Measurements from ENCODE around the gene CDK11A. TPM values are rescaled to one million over a fixed set of nuclear protein-coding genes. Genes with fewer than 3 reads are reported as not detected.
"Not testable (repeated sequence)": the region's sequence is repeated elsewhere in the genome, so short reads cannot be mapped to it uniquely, and the experiment has no call there.

Gene CDK11A
- total and polyA plus RNA-seq, 5 donors from 2014 or later, result 10.2 to 212 (median 15.6) TPM

DNA sequence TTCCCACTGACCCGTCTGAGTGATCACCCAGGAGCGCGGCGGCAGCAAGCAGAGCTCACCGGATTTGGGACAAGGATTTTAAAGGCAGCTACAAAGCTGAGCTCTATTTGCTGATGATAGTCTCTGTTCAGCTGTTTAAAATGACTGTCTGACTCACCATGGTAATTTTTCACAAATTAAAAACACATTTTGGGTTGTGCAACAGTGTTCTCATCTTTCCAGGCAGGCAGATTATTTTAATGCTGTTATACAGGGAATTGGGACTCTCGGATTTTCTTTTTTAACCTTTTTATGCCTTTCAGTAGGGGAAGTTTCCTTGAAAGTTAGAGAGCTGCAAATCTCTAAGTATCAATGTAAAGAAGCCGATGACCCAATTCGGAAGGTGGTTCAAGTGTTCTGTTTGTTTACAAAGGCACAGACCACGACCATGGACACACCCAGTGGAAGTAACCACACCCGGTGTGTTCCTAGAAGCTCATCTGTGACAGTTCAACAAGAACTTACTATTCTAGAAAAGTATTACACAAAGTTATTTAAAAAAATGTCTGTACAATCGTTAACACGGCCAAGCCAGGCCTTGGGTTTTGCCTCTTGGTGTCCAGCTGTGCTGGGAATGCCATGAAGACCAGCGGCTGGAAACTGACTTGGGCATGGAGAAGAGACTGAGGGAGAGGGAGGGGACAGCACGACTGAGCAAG is 4.3 kb upstream of the CDK11A start:
- Histone ChIP-seq H3K4me3 (ENCODE audit: low read depth, low read length) (peak overlapping the region; percentile 64), H3K36me3 (ENCODE audit: control insufficient read depth, insufficient read depth, low read length) (peaks cover 23% of the 10 kb centered on the region), H3K27ac (ENCODE audit: insufficient read depth, low read length, poor library complexity, severe bottlenecking) (peak overlapping the region; percentile 62), H3K4me1 (ENCODE audit: control insufficient read depth, insufficient read depth, low read length, poor library complexity, severe bottlenecking) (peaks cover 13% of the 10 kb centered on the region)
- H3K9me3 ChIP-seq (ENCODE audit: control insufficient read depth in 2 of 2, low read length in 2 of 2); H3K27me3 Mint-ChIP-seq; H3K36me3 Mint-ChIP-seq; H3K27me3 ChIP-seq (ENCODE audit: control insufficient read depth, insufficient read depth, low read length); H3K9me3 Mint-ChIP-seq: not testable (repeated sequence)
- H3K4me1 Mint-ChIP-seq, result peaks cover 7 to 26% (median 16%) of the 10 kb centered on the region in 4 donors
- DNase-seq, result peak in 2 of 3 donors; percentile 66 to 94
- peak overlapping the region; percentile 74 to 86 (median 79) for H3K4me3 Mint-ChIP-seq
- peak overlapping the region; percentile 94 to 100 (median 95) for H3K27ac Mint-ChIP-seq
- peak; percentile 48 to 58 for ATAC-seq (ENCODE audit: low read depth in 2 of 2)

GRCh38 chr1:1727131-1727651 is 3.0 kb upstream of the CDK11A start:
- peaks cover 7 to 26% (median 16%) of the 10 kb centered on the region in 4 donors for H3K4me1 Mint-ChIP-seq
- Histone ChIP-seq H3K36me3 (ENCODE audit: control insufficient read depth, insufficient read depth, low read length) (peaks cover 15% of the 10 kb centered on the region), H3K4me1 (ENCODE audit: control insufficient read depth, insufficient read depth, low read length, poor library complexity, severe bottlenecking) (peaks cover 13% of the 10 kb centered on the region)
- not testable (repeated sequence) for H3K9me3 ChIP-seq (ENCODE audit: control insufficient read depth in 2 of 2, low read length in 2 of 2); H3K27me3 Mint-ChIP-seq; H3K27ac Mint-ChIP-seq; ATAC-seq (ENCODE audit: low read depth in 2 of 2); H3K9me3 Mint-ChIP-seq; H3K27ac ChIP-seq (ENCODE audit: insufficient read depth, low read length, poor library complexity, severe bottlenecking); H3K36me3 Mint-ChIP-seq; DNase-seq; H3K4me3 ChIP-seq (ENCODE audit: low read depth, low read length); H3K27me3 ChIP-seq (ENCODE audit: control insufficient read depth, insufficient read depth, low read length)
- peak overlapping the region in 1 of 4 donors; percentile 51 for H3K4me3 Mint-ChIP-seq

DNA sequence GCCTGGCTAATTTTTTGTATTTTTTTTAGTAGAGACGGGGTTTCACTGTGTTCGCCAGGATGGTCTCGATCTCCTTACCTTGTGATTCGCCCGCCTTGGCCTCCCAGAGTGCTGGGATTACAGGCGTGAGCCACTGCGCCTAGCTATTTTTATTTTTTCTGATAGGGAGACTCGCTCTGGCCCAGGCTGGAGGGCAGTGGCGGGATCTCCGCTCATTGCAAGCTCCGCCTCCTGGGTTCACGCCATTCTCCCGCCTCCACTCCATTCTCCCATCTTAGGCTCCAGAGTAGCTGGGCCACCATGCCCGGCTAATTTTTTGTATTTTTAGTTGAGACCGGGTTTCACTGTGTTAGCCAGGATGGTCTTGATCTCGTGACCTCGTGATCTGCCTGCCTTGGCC is 1.9 kb upstream of the CDK11A start:
- H3K4me3 ChIP-seq (ENCODE audit: low read depth, low read length); H3K9me3 ChIP-seq (ENCODE audit: control insufficient read depth in 2 of 2, low read length in 2 of 2); DNase-seq; H3K27me3 Mint-ChIP-seq; H3K27me3 ChIP-seq (ENCODE audit: control insufficient read depth, insufficient read depth, low read length); ATAC-seq (ENCODE audit: low read depth in 2 of 2); H3K36me3 Mint-ChIP-seq; H3K27ac ChIP-seq (ENCODE audit: insufficient read depth, low read length, poor library complexity, severe bottlenecking); H3K9me3 Mint-ChIP-seq: not testable (repeated sequence)
- Mint-ChIP-seq H3K4me1 (peaks cover 10 to 33% (median 20%) of the 10 kb centered on the region in 4 donors), H3K4me3 (peak overlapping the region; percentile 27 to 70 (median 54)), H3K27ac (peak overlapping the region in 1 of 3 donors; percentile 69)
- Histone ChIP-seq H3K4me1 (ENCODE audit: control insufficient read depth, insufficient read depth, low read length, poor library complexity, severe bottlenecking) (peaks cover 18% of the 10 kb centered on the region), H3K36me3 (ENCODE audit: control insufficient read depth, insufficient read depth, low read length) (peaks cover 14% of the 10 kb centered on the region)

GRCh38 chr1:1721201-1721600 is 3.0 kb downstream of the CDK11A start:
- peaks cover 5% of the 10 kb centered on the region for H3K4me1 ChIP-seq (ENCODE audit: control insufficient read depth, insufficient read depth, low read length, poor library complexity, severe bottlenecking)
- H3K36me3 ChIP-seq (ENCODE audit: control insufficient read depth, insufficient read depth, low read length), result peaks cover 29% of the 10 kb centered on the region
- DNase-seq (no peak), ATAC-seq (ENCODE audit: low read depth in 2 of 2) (no peak)
- no peak overlapping the region for H3K27ac ChIP-seq (ENCODE audit: insufficient read depth, low read length, poor library complexity, severe bottlenecking)
- Mint-ChIP-seq H3K27me3 (no peaks in the 10 kb centered on the region), H3K4me3 (peak overlapping the region in 3 of 4 donors; percentile 33 to 81 (median 66)), H3K36me3 (peaks cover 15% of the 10 kb centered on the region), H3K27ac (peak overlapping the region in 1 of 3 donors; percentile 38), H3K9me3 (no peaks in the 10 kb centered on the region), H3K4me1 (peaks cover 4 to 17% (median 11%) of the 10 kb centered on the region in 4 donors)
- H3K9me3 ChIP-seq (ENCODE audit: control insufficient read depth in 2 of 2, low read length in 2 of 2), result no peaks in the 10 kb centered on the region
- H3K4me3 ChIP-seq (ENCODE audit: low read depth, low read length), result no peak overlapping the region
- H3K27me3 ChIP-seq (ENCODE audit: control insufficient read depth, insufficient read depth, low read length), result no peaks in the 10 kb centered on the region

DNA sequence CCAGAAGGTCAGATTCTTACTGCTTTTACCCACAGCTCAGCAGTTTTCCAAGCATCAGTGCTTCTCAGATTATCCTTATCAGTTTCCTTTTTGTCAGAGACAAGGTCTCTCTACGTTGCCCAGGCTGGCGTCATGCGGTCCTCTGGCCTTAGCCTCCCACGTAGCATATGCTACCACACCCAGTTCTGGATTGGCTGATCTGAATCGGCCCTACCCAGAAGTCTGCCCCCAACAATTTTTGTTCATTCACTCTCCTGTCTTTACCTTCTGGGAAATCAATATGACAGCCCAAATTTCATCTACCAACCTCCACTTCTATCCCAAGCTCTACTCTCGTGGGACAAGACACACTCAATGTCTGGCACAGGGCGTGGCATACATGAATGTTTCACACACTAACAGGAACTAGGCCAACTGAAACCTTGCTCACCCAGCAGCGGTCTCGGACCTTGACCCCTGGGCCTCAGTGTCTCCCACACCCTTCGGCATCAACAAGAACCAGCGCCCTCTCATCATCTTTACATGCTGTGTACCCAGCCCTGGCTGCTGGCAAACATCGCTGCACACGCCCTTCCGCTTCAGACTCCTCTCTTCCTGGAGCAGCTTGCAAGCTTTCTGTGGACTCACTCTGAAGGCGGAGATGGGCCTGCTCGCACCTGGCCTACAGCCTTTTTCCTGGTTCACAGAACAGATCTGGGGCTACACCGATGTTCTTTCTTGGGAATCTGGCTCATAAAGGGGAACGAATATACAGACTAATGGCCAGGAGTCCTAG is 8.9 kb downstream of the CDK11A start:
- not testable (repeated sequence) for H3K9me3 ChIP-seq (ENCODE audit: control insufficient read depth in 2 of 2, low read length in 2 of 2); H3K4me3 ChIP-seq (ENCODE audit: low read depth, low read length); DNase-seq; ATAC-seq (ENCODE audit: low read depth in 2 of 2); H3K27ac ChIP-seq (ENCODE audit: insufficient read depth, low read length, poor library complexity, severe bottlenecking); H3K4me1 ChIP-seq (ENCODE audit: control insufficient read depth, insufficient read depth, low read length, poor library complexity, severe bottlenecking); H3K9me3 Mint-ChIP-seq; H3K27me3 Mint-ChIP-seq; H3K4me1 Mint-ChIP-seq; H3K27me3 ChIP-seq (ENCODE audit: control insufficient read depth, insufficient read depth, low read length); H3K36me3 Mint-ChIP-seq; H3K27ac Mint-ChIP-seq
- H3K4me3 Mint-ChIP-seq, result peak overlapping the region in 1 of 4 donors; percentile 16
- H3K36me3 ChIP-seq (ENCODE audit: control insufficient read depth, insufficient read depth, low read length), result peaks cover 26% of the 10 kb centered on the region

GRCh38 chr1:1707897-1708296 is 16.3 kb downstream of the CDK11A start:
- not testable (repeated sequence) for DNase-seq; H3K36me3 ChIP-seq (ENCODE audit: control insufficient read depth, insufficient read depth, low read length); H3K4me3 Mint-ChIP-seq

GRCh38 chr1:1707241-1707640 is 16.9 kb downstream of the CDK11A start:
- not testable (repeated sequence) for H3K4me3 ChIP-seq (ENCODE audit: low read depth, low read length); H3K9me3 ChIP-seq (ENCODE audit: control insufficient read depth in 2 of 2, low read length in 2 of 2); ATAC-seq (ENCODE audit: low read depth in 2 of 2); H3K4me1 ChIP-seq (ENCODE audit: control insufficient read depth, insufficient read depth, low read length, poor library complexity, severe bottlenecking); H3K9me3 Mint-ChIP-seq; H3K27ac ChIP-seq (ENCODE audit: insufficient read depth, low read length, poor library complexity, severe bottlenecking); DNase-seq; H3K4me1 Mint-ChIP-seq; H3K36me3 ChIP-seq (ENCODE audit: control insufficient read depth, insufficient read depth, low read length); H3K27me3 ChIP-seq (ENCODE audit: control insufficient read depth, insufficient read depth, low read length); H3K36me3 Mint-ChIP-seq; H3K27me3 Mint-ChIP-seq; H3K27ac Mint-ChIP-seq; H3K4me3 Mint-ChIP-seq

More at GRCh38 chr1:1707897-1708296, 16.3 kb downstream of the CDK11A start:
- not testable (repeated sequence) for ATAC-seq (ENCODE audit: low read depth in 2 of 2); H3K4me1 Mint-ChIP-seq; H3K9me3 ChIP-seq (ENCODE audit: control insufficient read depth in 2 of 2, low read length in 2 of 2); H3K36me3 Mint-ChIP-seq; H3K27ac Mint-ChIP-seq; H3K27me3 ChIP-seq (ENCODE audit: control insufficient read depth, insufficient read depth, low read length); H3K9me3 Mint-ChIP-seq; H3K4me3 ChIP-seq (ENCODE audit: low read depth, low read length); H3K4me1 ChIP-seq (ENCODE audit: control insufficient read depth, insufficient read depth, low read length, poor library complexity, severe bottlenecking); H3K27ac ChIP-seq (ENCODE audit: insufficient read depth, low read length, poor library complexity, severe bottlenecking); H3K27me3 Mint-ChIP-seq

Measured in CD4-positive, CD25-positive, alpha-beta regulatory T cell (primary cell).